ENCODE results near the gene SMIM29. TPM values are rescaled to one million over a fixed set of nuclear protein-coding genes. Genes with fewer than 3 reads are reported as not detected.

The SMIM29 gene
- total RNA-seq, 1 experiment from 2014 or later: 70.6 TPM

- no peak for DNase-seq (ENCODE audit: low read depth)
Observed at GRCh38 chr6:34241351-34242215, 7.2 kb downstream of the SMIM29 start.

GRCh38 chr6:34240329-34241248 is 8.2 kb downstream of the SMIM29 start:
- no peak for DNase-seq (ENCODE audit: low read depth)

- no peak for DNase-seq (ENCODE audit: low read depth)
Observed at GRCh38 chr6:34239893-34240292, 8.9 kb downstream of the SMIM29 start.

GRCh38 chr6:34239500-34239825 is 9.3 kb downstream of the SMIM29 start:
- DNase-seq (ENCODE audit: low read depth): no peak

- no peak for DNase-seq (ENCODE audit: low read depth)
Observed at GRCh38 chr6:34238585-34239499, 10.0 kb downstream of the SMIM29 start.

- peak; percentile 58 for DNase-seq (ENCODE audit: low read depth)
Observed at GRCh38 chr6:34237722-34238584, 10.9 kb downstream of the SMIM29 start.

GRCh38 chr6:34237316-34237721 is 11.5 kb downstream of the SMIM29 start:
- no peak for DNase-seq (ENCODE audit: low read depth)

GRCh38 chr6:34236443-34237315 is 12.1 kb downstream of the SMIM29 start, which contains the start of gene HMGA1:
Gene HMGA1 (plus strand): TSS chr6:34236873. CDS start chr6:34240781, 3,908 bp downstream.
- DNase-seq (ENCODE audit: low read depth): peak; percentile 88

- DNase-seq (ENCODE audit: low read depth): no peak
Observed at GRCh38 chr6:34236131-34236442, 12.7 kb downstream of the SMIM29 start.

- DNase-seq (ENCODE audit: low read depth): peak; percentile 93
Observed at GRCh38 chr6:34235307-34236130, 13.3 kb downstream of the SMIM29 start.

GRCh38 chr6:34234667-34235306 is 14.0 kb downstream of the SMIM29 start:
- no peak for DNase-seq (ENCODE audit: low read depth)

- DNase-seq (ENCODE audit: low read depth): no peak
Observed at GRCh38 chr6:34233867-34234266, 14.9 kb downstream of the SMIM29 start.

- DNase-seq (ENCODE audit: low read depth): no peak
Observed at GRCh38 chr6:34232901-34233300, 15.9 kb downstream of the SMIM29 start.

GRCh38 chr6:34231566-34232336 is 17.1 kb downstream of the SMIM29 start:
- no peak for DNase-seq (ENCODE audit: low read depth)

GRCh38 chr6:34230653-34231371 is 18.0 kb downstream of the SMIM29 start:
- DNase-seq (ENCODE audit: low read depth): no peak

GRCh38 chr6:34229877-34230276 is 18.9 kb downstream of the SMIM29 start:
- DNase-seq (ENCODE audit: low read depth): no peak

All from HT1080 (cell line).